Ovary (tissue), 3 donors: Measurements from ENCODE around the gene DPF3.

ENCODE experiments used
- CTCF ChIP-seq, 3 donors: fragments of 450-650 bp in 2 of 3; fragments of 200-600 bp in 1 of 3; IDR thresholded peaks; one replicate each; pipeline versions ENCODE4 v1.5.1 to v1.8.0; 2016 to 2022; ENCODE audit warnings: antibody characterized with exemption in 3 of 3, mild to moderate bottlenecking in 1 of 3
- POLR2A ChIP-seq: fragments of 450-650 bp; IDR thresholded peaks from one replicate; pipeline ENCODE4 v1.6.1; 2017; ENCODE audit warnings: antibody characterized with exemption, mild to moderate bottlenecking, moderate library complexity
- donor health status: DM: no; HTN: no; CAD: no.

GRCh38 chr14:72903716-72904115 is 9.8 kb upstream of the DPF3 start:
- no peak for TF ChIP-seq CTCF (IDR thresholded peaks at IDR 0.05)
- no peak for TF ChIP-seq POLR2A
